Lower leg skin (tissue), 4 donors: ENCODE data around the gene WWTR1. TPM values are rescaled to one million over a fixed set of nuclear protein-coding genes. Genes with fewer than 3 reads are reported as not detected.
A peak's percentile ranks its signal among the peaks of the same experiment; 100 is the strongest.

Experiments
- DNase-seq, 2 donors: peaks; one replicate each; pipeline ENCODE4 v3.0.0-alpha.2; 2019; ENCODE audit warnings: low spot score in 2 of 2
- H3K4me3 ChIP-seq: fragments of 200-600 bp; sonication (generic); 2 replicates; pipeline ENCODE4 v1.5.1; 2017; ENCODE audit warnings: mild to moderate bottlenecking, low read depth; ENCODE audit not compliant: poor library complexity, severe bottlenecking
- CTCF ChIP-seq, 3 donors: fragments of 450-650 bp; IDR thresholded peaks; one replicate each; pipeline ENCODE4 v1.5.1; 2016; ENCODE audit warnings: antibody characterized with exemption in 3 of 3, mild to moderate bottlenecking in 3 of 3, moderate library complexity in 2 of 3
- POLR2A ChIP-seq, 2 donors: fragments of 450-650 bp; IDR thresholded peaks; one replicate each; pipeline ENCODE4 v1.6.1; 2016 to 2017; ENCODE audit warnings: antibody characterized with exemption in 2 of 2, mild to moderate bottlenecking in 1 of 2, moderate library complexity in 1 of 2
- WGBS, 2 donors: methylation state at CpG; one replicate each; pipeline ENCODE4 v1.1.5; 2018; 5-methylcytosine and 5-hydroxymethylcytosine counted together
- intact Hi-C: fragments of 100-400 bp; cut with DNase I; formaldehyde crosslinking; loops from one replicate; pipeline ENCODE4 v1.15.0; 2023; ENCODE audit warnings: low total_unique reads
- total RNA-seq, 4 donors: library from RNA; depleted of rRNA; stranded (reverse); fragments of >200 nt; gene quantifications; one replicate each; pipeline ENCODE4 v1.1.0, GENCODE V29; 2016

The WWTR1 gene
- total RNA-seq, 4 donors from 2014 or later, result 52.4 to 78.1 (median 56.1) TPM

GRCh38 chr3:149494759-149495580 lies 162.9 kb downstream of the WWTR1 start:
- DNase-seq, result no peak
- intact Hi-C loops, result no loop called here

GRCh38 chr3:149494022-149494758 lies 163.6 kb downstream of the WWTR1 start:
- intact Hi-C loops, result no loop called here
- WGBS, 2 donors, result 35 to 44% methylated on average over 10 to 11 of the region's 11 CpGs
- peak; percentile 42 to 89 for DNase-seq
- H3K4me3 ChIP-seq, result no peak overlapping the region
- TF ChIP-seq CTCF (IDR thresholded peaks at IDR 0.05), result peak in 1 of 3 donors; percentile 65
- no peak for TF ChIP-seq POLR2A (IDR thresholded peaks at IDR 0.05)

More at GRCh38 chr3:149494759-149495580, 162.9 kb downstream of the WWTR1 start:
- TF ChIP-seq CTCF (IDR thresholded peaks at IDR 0.05), result no peak
- 77 to 88% methylated on average over 6 of the region's 6 CpGs for WGBS, 2 donors
- no peak overlapping the region for H3K4me3 ChIP-seq

DNA sequence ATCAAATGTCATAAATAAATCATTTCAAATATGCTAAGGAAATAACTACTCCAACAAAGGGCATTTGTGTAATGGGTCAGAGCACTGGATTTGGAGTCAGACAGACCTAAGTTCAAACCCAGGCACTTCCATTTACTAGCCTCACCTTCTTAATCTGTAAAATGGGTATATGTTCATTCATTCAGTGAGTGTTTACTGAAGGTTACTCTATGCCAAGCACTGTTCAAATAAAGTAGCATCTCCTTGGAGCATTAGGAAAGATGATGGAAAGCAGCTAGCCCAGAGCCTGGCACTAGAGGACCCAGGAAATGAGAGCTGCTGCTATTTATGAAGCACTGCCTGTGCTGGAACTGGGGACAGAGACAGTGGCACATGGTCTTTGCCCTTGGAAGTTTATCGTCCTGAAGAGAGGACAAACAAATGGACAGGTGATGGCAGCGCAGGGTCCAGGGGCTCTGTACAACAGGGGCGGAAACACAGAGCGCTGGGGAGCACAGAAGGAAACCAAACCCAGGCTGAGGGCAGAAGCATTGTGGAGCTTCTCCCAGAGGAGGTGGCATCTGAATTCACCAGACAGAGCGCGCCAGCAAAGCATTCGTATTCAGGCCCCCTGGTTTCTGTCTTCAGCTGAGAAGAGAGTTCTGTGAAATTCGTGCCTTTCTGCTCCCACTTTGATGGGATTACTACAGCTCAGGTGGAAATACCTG lies 164.4 kb downstream of the WWTR1 start:
- 80 to 86% methylated on average over 8 of the region's 8 CpGs for WGBS, 2 donors
- intact Hi-C loops, result no loop called here
- no peak overlapping the region for H3K4me3 ChIP-seq
- no peak for DNase-seq
- TF ChIP-seq POLR2A (IDR thresholded peaks at IDR 0.05), result no peak
- TF ChIP-seq CTCF (IDR thresholded peaks at IDR 0.05), result no peak

DNA sequence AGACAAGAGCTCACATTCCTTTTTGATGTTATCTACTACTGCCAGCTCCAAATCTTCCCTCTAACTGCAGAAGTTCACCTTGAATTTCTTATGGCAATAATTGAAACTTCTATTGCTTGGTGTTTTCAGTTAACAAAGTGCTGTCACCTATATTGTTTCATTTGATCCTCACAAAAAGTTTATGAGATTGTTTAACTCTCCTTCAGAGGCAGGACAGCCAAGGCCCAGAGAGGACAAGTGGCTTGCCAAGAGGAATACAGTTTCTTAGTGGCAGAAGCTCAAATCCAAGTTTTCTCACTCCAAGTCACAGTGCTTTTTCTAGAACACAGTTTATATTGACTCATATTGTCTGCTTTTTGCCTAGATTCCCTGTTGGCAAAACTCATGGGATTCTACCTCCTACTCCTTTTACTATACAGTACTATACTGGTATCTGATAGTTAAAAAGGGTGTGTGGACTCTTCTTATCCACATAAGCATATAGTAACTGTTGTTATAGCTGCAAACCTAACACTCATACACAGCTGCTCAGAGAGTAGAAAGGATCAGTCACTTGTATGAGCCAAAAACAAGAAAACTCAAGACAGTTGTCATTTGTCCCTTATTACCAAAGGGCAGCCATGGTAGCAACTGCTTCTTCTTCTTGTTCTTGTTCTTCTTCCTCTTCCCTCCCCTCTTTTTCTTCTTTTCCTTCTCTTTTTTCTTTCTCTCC lies 167.4 kb downstream of the WWTR1 start:
- TF ChIP-seq POLR2A (IDR thresholded peaks at IDR 0.05) (no peak), CTCF (IDR thresholded peaks at IDR 0.05) (no peak)
- no peak overlapping the region for H3K4me3 ChIP-seq
- no peak for DNase-seq
- intact Hi-C loops, result no loop called here

GRCh38 chr3:149489060-149489690 lies 168.7 kb downstream of the WWTR1 start:
- no peak for TF ChIP-seq CTCF (IDR thresholded peaks at IDR 0.05)
- TF ChIP-seq POLR2A (IDR thresholded peaks at IDR 0.05), result no peak
- intact Hi-C loops, result no loop called here
- no peak overlapping the region for H3K4me3 ChIP-seq
- DNase-seq, result no peak
- 55 to 65% methylated on average over 6 of the region's 6 CpGs for WGBS, 2 donors
